Measurements from ENCODE around the gene FERMT3. TPM values are rescaled to one million over a fixed set of nuclear protein-coding genes. Genes with fewer than 3 reads are reported as not detected.

The FERMT3 gene
- total RNA-seq, 6 experiments from 2014 or later, result 5.1 to 17.3 (median 8.1) TPM

DNA sequence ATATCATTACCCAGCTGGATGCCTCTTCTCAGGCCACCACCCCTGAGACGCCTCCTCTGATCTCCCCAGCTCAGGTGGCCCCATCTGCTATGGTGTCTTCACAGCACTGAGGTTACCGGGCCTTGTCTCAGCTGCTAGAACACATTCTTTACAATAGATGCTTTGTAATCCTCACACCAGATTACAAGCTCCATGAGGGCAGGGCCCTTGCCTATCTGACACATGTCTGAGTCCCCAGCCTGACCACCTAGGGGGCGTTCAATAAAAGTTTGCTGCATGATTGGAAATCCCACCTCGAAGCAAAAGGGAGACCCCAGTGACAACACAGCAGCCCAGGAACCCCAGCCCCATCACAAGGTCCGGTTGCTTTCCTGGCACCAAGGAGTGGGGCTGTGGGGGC lies 42.6 kb upstream of the FERMT3 start:
- Histone ChIP-seq H3K4me1 (peaks cover 0 to 8% (median 0%) of the 10 kb centered on the region in 4 donors), H3K4me3 (no peak overlapping the region), H3K27ac (no peak overlapping the region), H3K27me3 (no peaks in the 10 kb centered on the region), H3K36me3 (no peaks in the 10 kb centered on the region), H3K9me3 (no peaks in the 10 kb centered on the region)
- WGBS (ENCODE audit: insufficient coverage, low coverage, low lambda C conversion rate, missing lambda C conversion rate), result 90% methylated on average over 3 of the region's 5 CpGs
- intact Hi-C loops (cut with DNase I), result no loop called here
- TF ChIP-seq, protein P1, sequence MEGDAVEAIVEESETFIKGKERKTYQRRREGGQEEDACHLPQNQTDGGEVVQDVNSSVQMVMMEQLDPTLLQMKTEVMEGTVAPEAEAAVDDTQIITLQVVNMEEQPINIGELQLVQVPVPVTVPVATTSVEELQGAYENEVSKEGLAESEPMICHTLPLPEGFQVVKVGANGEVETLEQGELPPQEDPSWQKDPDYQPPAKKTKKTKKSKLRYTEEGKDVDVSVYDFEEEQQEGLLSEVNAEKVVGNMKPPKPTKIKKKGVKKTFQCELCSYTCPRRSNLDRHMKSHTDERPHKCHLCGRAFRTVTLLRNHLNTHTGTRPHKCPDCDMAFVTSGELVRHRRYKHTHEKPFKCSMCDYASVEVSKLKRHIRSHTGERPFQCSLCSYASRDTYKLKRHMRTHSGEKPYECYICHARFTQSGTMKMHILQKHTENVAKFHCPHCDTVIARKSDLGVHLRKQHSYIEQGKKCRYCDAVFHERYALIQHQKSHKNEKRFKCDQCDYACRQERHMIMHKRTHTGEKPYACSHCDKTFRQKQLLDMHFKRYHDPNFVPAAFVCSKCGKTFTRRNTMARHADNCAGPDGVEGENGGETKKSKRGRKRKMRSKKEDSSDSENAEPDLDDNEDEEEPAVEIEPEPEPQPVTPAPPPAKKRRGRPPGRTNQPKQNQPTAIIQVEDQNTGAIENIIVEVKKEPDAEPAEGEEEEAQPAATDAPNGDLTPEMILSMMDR (IDR thresholded peaks at IDR 0.05), result no peak
- TF ChIP-seq POLR2A (IDR thresholded peaks at IDR 0.05), result no peak
- DNase-seq (no peak), ATAC-seq (no peak)

DNA sequence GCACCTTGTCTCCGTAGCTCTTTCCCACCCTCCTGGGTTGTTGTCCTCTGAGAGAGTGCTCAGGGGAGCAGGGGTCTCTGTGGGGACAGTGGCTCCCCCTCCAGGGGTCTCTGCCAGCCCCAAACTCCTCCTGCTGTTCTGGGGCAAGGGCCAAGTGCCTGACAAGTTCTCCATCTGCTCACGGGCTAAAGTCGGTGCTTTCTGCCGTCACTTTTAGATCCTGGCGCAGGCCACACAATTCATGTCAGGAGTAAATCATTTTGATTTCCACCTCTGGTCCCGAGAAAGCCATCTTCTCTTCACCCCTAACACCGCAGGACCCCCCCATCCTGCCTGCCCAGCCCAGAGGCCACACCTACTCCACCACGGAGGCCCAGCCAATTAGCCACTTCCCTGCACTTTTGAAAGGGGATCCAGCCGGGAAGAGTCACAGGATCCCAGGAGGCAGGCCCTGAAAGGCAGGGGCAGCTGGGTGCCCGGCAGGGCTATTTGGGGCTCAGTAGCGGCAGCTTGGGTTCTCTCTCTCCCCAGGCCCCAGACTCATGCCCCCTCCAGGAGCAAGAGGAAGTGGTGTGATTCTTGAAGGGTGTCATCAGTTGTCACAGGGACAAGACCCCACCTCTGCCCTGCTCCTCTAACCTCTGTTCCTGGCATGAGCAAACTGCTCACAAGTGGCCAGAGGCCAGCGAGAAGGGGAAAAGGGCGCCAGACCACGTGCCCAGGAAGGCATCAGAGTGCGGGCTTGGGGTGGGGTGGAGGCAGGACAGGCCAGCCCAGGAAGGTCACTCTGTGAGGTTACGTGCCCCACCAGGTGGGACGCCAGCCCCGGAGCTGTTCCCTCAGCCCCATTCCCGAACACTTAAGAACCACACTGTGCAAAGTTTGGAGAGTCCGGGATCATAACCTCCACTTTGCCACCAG lies 41.9 kb upstream of the FERMT3 start:
- Histone ChIP-seq H3K36me3 (no peaks in the 10 kb centered on the region), H3K27me3 (no peaks in the 10 kb centered on the region), H3K27ac (peak overlapping the region; percentile 36 to 84 (median 72)), H3K4me3 (peak overlapping the region; percentile 77 to 84 (median 83)), H3K4me1 (peaks cover 0 to 8% (median 0%) of the 10 kb centered on the region in 4 donors), H3K9me3 (no peaks in the 10 kb centered on the region)
- DNase-seq (peak; percentile 73 to 92 (median 91)), ATAC-seq (peak; percentile 63 to 75 (median 72))
- 15% methylated on average over 10 of the region's 20 CpGs for WGBS (ENCODE audit: insufficient coverage, low coverage, low lambda C conversion rate, missing lambda C conversion rate)
- TF ChIP-seq POLR2A (IDR thresholded peaks at IDR 0.05), result no peak
- TF ChIP-seq, protein P1 (IDR thresholded peaks at IDR 0.05), result no peak
- intact Hi-C loops (cut with DNase I), result no loop called here

DNA sequence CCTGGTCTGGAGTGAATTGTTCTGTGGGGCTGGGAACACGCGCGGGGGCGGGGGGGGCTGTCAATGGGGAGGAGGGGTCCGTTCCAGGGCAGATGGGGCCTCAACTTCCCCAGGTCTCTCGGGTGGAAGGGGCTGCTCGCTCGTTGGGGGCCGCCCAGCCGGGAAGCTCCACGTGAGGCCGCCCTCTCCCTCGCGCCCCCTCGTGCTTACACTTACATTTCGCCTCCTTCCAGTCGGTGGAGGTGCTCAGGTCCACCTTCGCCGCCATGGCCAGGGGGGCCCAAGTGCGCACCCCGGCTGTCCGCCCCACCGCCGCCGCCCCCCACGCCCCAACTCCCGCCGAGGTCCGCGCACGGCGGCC lies 41.1 kb upstream of the FERMT3 start:
- Histone ChIP-seq H3K4me3 (peak overlapping the region; percentile 77 to 84 (median 83)), H3K4me1 (peaks cover 0 to 8% (median 0%) of the 10 kb centered on the region in 4 donors), H3K27me3 (no peaks in the 10 kb centered on the region), H3K9me3 (no peaks in the 10 kb centered on the region), H3K36me3 (no peaks in the 10 kb centered on the region), H3K27ac (peak overlapping the region; percentile 36 to 84 (median 72))
- TF ChIP-seq POLR2A (IDR thresholded peaks at IDR 0.05), result no peak
- TF ChIP-seq, protein P1 (IDR thresholded peaks at IDR 0.05), result no peak
- ATAC-seq (peak in 3 of 4 donors; percentile 1 to 5 (median 1)), DNase-seq (peak in 1 of 3 donors; percentile 57)
- no CpG with 5 or more reads among the region's 32 CpGs for WGBS (ENCODE audit: insufficient coverage, low coverage, low lambda C conversion rate, missing lambda C conversion rate)
- intact Hi-C loops (cut with DNase I), result no loop called here

DNA sequence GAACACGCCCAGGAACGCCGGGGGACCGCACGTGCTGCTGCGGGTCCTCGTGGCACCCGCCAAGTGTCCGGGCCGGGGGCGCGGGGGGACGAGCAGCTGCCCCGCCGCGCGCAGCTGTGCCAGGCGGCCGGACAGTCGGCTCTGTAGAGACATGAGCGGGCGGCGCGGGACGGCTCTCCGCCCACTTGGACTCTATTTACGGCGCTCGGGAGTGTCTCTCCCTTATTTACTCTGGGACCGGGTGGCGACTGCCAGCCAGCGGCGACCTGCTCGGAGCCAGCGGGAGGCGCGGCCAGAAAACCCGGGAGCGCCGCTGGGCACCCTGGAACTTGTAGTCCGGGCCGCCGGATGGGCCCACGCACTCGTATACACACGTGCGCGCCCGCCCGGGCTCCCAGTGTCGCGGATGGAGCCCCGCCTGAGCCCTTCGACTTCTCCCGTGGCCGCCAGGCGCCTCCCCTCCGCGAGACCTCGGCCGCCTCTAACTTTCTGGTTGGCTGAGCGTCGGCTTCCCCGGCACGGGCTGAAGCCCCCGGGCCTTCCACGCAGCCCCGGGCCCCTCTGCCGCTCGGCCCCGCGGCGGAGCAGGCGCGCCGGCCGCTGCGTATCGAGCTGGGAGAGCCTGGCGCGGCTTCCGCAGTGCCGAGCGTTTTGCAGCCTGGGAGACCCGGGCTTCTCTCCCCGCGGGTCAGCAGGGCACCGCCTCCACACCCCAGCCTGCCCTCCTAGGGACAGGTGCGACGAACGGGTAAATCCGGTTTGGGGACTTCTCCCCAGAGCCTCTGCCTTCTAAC lies 40.5 kb upstream of the FERMT3 start, which contains the start of gene MACROD1:
Gene MACROD1 (minus strand): TSS at position 272 of the 794 bp plus-strand sequence. CDS start 119 bp downstream, at position 153.
- ATAC-seq, result peak; percentile 92 to 94 (median 92)
- H3K4me3 ChIP-seq, result peak within 1 kb of the TSS; percentile 77 to 84 (median 83)
- peaks cover 0 to 8% (median 0%) of the 10 kb centered on the region in 4 donors for H3K4me1 ChIP-seq
- 0% methylated on average over 25 of the region's 92 CpGs for WGBS (ENCODE audit: insufficient coverage, low coverage, low lambda C conversion rate, missing lambda C conversion rate)
- H3K27me3 ChIP-seq, result no peaks in the 10 kb centered on the region
- no peaks in the 10 kb centered on the region for H3K36me3 ChIP-seq
- intact Hi-C loops (cut with DNase I), result no loop called here
- H3K9me3 ChIP-seq, result no peaks in the 10 kb centered on the region
- H3K27ac ChIP-seq, result peak within 1 kb of the TSS; percentile 36 to 84 (median 72)
- peak; percentile 94 to 97 (median 96) for DNase-seq
- peak; percentile 76 for TF ChIP-seq POLR2A (IDR thresholded peaks at IDR 0.05)
- TF ChIP-seq, protein P1 (IDR thresholded peaks at IDR 0.05), result no peak
